ENCODE data around the gene CEP128.

DNA sequence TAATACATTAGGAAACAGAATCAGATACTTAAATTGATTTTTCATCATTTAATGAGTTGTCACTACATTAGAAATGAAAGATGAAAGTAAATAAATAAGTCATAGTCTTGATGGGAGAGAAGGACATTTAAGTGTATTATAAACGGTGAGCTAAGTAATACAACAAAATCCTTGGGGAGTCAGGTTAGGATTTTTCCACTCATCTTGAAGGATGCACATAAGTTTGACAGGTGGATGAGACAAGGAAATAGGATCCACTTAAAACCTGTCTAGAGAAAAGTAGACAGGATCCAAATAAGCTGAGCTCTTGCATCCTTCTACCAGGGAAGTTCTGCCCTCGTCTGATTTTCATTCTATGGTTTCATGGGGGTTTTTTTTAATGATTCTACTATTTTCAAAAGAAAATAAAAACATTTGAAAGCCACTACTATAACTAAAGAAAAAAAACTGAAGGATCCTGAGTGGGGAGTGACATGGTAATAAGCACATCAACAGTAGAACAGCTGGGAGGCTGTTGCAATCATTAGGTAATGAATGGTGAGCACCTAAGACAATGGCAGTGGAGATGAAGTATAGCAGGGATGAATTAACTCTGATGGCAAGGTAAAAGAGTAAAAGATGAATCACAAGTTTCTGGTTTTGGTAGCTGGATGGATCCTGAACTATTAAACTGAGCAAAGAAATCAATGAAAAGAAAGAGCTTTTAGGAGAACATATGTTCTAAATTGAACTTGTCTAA, 17.0 kb downstream of the CEP128 start:
- no peak for TF ChIP-seq EZH2 (IDR thresholded peaks at IDR 0.05; ENCODE audit: insufficient read depth, poor library complexity, severe bottlenecking)
- no peak for TF ChIP-seq EZH2phosphoT487 (IDR thresholded peaks at IDR 0.05; ENCODE audit: insufficient read depth, low read depth)
